Neutrophil (primary cell): ENCODE data around the gene KRT8.

ENCODE experiments used
- H3K27ac ChIP-seq: fragments of 200-600 bp; sonication (generic); 2 replicates; pipeline ENCODE4 v1.5.1; 2016; ENCODE audit warnings: mild to moderate bottlenecking, moderate library complexity
- H3K27me3 ChIP-seq: fragments of 200-600 bp; sonication (generic); 2 replicates; pipeline ENCODE4 v1.6.0; 2016; ENCODE audit warnings: mild to moderate bottlenecking
- H3K36me3 ChIP-seq: fragments of 200-600 bp; sonication (generic); 2 replicates; pipeline ENCODE4 v1.5.1; 2017
- H3K4me1 ChIP-seq, 2 experiments: fragments of 200-600 bp in 1 of 2; sonication (generic) in 1 of 2; 1 replicate in 1 of 2; 2 replicates in 1 of 2; pipeline versions ENCODE4 v1.5.1 to v1.6.1; 2013 to 2016; ENCODE audit warnings: low read depth in 1 of 2, low read length in 1 of 2, mild to moderate bottlenecking in 1 of 2, moderate library complexity in 1 of 2; ENCODE audit not compliant: control insufficient read depth in 1 of 2, insufficient read depth in 1 of 2
- H3K4me3 ChIP-seq, 2 experiments: fragments of 200-600 bp in 1 of 2; sonication (generic) in 1 of 2; 1 replicate in 1 of 2; 2 replicates in 1 of 2; pipeline ENCODE4 v1.5.1; 2013 to 2016; ENCODE audit warnings: low read depth in 1 of 2, low read length in 1 of 2, mild to moderate bottlenecking in 1 of 2, moderate library complexity in 1 of 2
- H3K9me3 ChIP-seq: fragments of 200-600 bp; sonication (generic); 2 replicates; pipeline ENCODE4 v1.5.1; 2016
- CTCF ChIP-seq: fragments of 200-600 bp; sonication (generic); IDR thresholded peaks from 2 replicates; pipeline ENCODE4 v1.5.1; 2016; ENCODE audit warnings: antibody characterized with exemption

The KRT8 gene

GRCh38 chr12:52901715-52902541 is 2.9 kb downstream of the KRT8 start:
- Histone ChIP-seq H3K4me1 (peaks cover 6 to 10% of the 10 kb centered on the region in 2 experiments), H3K4me3 (no peak overlapping the region), H3K27ac (no peak overlapping the region), H3K27me3 (peaks cover 17% of the 10 kb centered on the region), H3K36me3 (no peaks in the 10 kb centered on the region), H3K9me3 (no peaks in the 10 kb centered on the region)
- TF ChIP-seq CTCF, result no peak

- TF ChIP-seq CTCF, result no peak
- Histone ChIP-seq H3K4me3 (no peak overlapping the region), H3K36me3 (no peaks in the 10 kb centered on the region), H3K27ac (no peak overlapping the region), H3K4me1 (peaks cover 6 to 10% of the 10 kb centered on the region in 2 experiments), H3K9me3 (no peaks in the 10 kb centered on the region), H3K27me3 (peaks cover 17% of the 10 kb centered on the region)
These were observed 3.8 kb downstream of the KRT8 start for GRCh38 chr12:52900896-52901714.

GRCh38 chr12:52900166-52900895 is 4.5 kb downstream of the KRT8 start:
- Histone ChIP-seq H3K4me3 (no peak overlapping the region), H3K27me3 (peaks cover 17% of the 10 kb centered on the region), H3K36me3 (no peaks in the 10 kb centered on the region), H3K27ac (no peak overlapping the region), H3K4me1 (peaks cover 6 to 10% of the 10 kb centered on the region in 2 experiments), H3K9me3 (no peaks in the 10 kb centered on the region)
- TF ChIP-seq CTCF, result no peak

- H3K27ac ChIP-seq, result no peak overlapping the region
- peaks cover 6 to 10% of the 10 kb centered on the region in 2 experiments for H3K4me1 ChIP-seq
- H3K4me3 ChIP-seq, result no peak overlapping the region
- no peaks in the 10 kb centered on the region for H3K36me3 ChIP-seq
- H3K27me3 ChIP-seq, result peaks cover 17% of the 10 kb centered on the region
- H3K9me3 ChIP-seq, result no peaks in the 10 kb centered on the region
- TF ChIP-seq CTCF, result no peak
These were observed 5.4 kb downstream of the KRT8 start for GRCh38 chr12:52899338-52900035.
